SK-N-SH (cell line): ENCODE measurements around the gene PHF14. TPM values are rescaled to one million over a fixed set of nuclear protein-coding genes. Genes with fewer than 3 reads are reported as not detected.

Experiments
- CTCF ChIA-PET: fragments of 300-600, 350-600 bp; formaldehyde crosslinking; extraction: SDS; loops from one replicate; lab custom pipeline; 2021; lab: Yijun Ruan, JAX
- POLR2A ChIA-PET: fragments of 350-600 bp; sonication (Branson Sonifier 250); formaldehyde crosslinking; extraction: SDS; loops from one replicate; lab custom pipeline; 2020; ENCODE audit warnings: antibody characterized with exemption, inconsistent platforms; lab: Yijun Ruan, JAX
- DNase-seq: peaks from one replicate; pipeline ENCODE4 v3.0.0; 2012
- H2AFZ ChIP-seq: fragments of 200-600 bp; sonication (generic); 2 replicates; pipeline ENCODE4 v1.8.1; 2016; ENCODE audit warnings: antibody characterized with exemption, mild to moderate bottlenecking, low read depth
- H3F3A ChIP-seq: fragments of 200-600 bp; sonication (generic); replicated peaks from 2 replicates; pipeline ENCODE3; 2016; ENCODE audit warnings: antibody characterized with exemption, mild to moderate bottlenecking; ENCODE audit not compliant: insufficient read depth
- H3K27ac ChIP-seq, 2 experiments: fragments of 200-500 bp in 1 of 2; fragments of 200-600 bp in 1 of 2; sonication (Bioruptor generic) in 1 of 2; sonication (generic), shearing (Covaris generic) in 1 of 2; 2 replicates each; pipeline versions ENCODE4 v1.5.1 to v1.6.1; 2014 to 2016; ENCODE audit warnings: low read depth in 2 of 2, inconsistent platforms in 1 of 2, low read length in 1 of 2, mild to moderate bottlenecking in 1 of 2, mixed read lengths in 1 of 2
- H3K27me3 ChIP-seq: fragments of 200-600 bp; sonication (generic), shearing (Covaris generic); 2 replicates; pipeline ENCODE4 v1.6.1; 2016; ENCODE audit warnings: mixed run types; ENCODE audit not compliant: insufficient read depth
- H3K36me3 ChIP-seq, 2 experiments: fragments of 200-500 bp in 1 of 2; fragments of 200-600 bp in 1 of 2; sonication (Bioruptor generic) in 1 of 2; sonication (generic) in 1 of 2; replicated peaks in 1 of 2; 2 replicates each; pipeline versions ENCODE3 to v1.5.1; 2014 to 2016; ENCODE audit warnings: low read length in 1 of 2, mild to moderate bottlenecking in 1 of 2; ENCODE audit not compliant: insufficient read depth in 2 of 2, control insufficient read depth in 1 of 2
- H3K4me1 ChIP-seq, 2 experiments: fragments of 200-500 bp in 1 of 2; fragments of 200-600 bp in 1 of 2; sonication (Bioruptor generic) in 1 of 2; sonication (generic), shearing (Covaris generic) in 1 of 2; 2 replicates each; pipeline versions ENCODE4 v1.5.1 to v1.6.1; 2014 to 2016; ENCODE audit warnings: low read depth in 1 of 2, low read length in 1 of 2, mixed run types in 1 of 2; ENCODE audit not compliant: insufficient read depth in 2 of 2, control insufficient read depth in 1 of 2
- H3K4me2 ChIP-seq: fragments of 200-600 bp; sonication (generic), shearing (Covaris generic); 2 replicates; pipeline ENCODE4 v1.6.1; 2017; ENCODE audit warnings: mixed run types
- H3K4me3 ChIP-seq, 2 experiments: fragments of 200-500 bp in 1 of 2; fragments of 200-600 bp in 1 of 2; sonication (Bioruptor generic) in 1 of 2; sonication (generic), shearing (Covaris generic) in 1 of 2; 2 replicates each; pipeline versions ENCODE4 v1.5.1 to v1.8.1; 2014 to 2016; ENCODE audit warnings: low read depth in 2 of 2, inconsistent platforms in 1 of 2, low read length in 1 of 2, mild to moderate bottlenecking in 1 of 2, mixed read lengths in 1 of 2, moderate library complexity in 1 of 2
- H3K79me2 ChIP-seq: fragments of 200-600 bp; sonication (generic); 2 replicates; pipeline ENCODE4 v1.8.1; 2017; ENCODE audit warnings: mild to moderate bottlenecking; ENCODE audit not compliant: insufficient read depth
- H3K9ac ChIP-seq: fragments of 200-600 bp; sonication (generic); 2 replicates; pipeline ENCODE4 v1.6.1; 2017; ENCODE audit warnings: mixed run types
- H3K9me2 ChIP-seq: fragments of 200-600 bp; sonication (generic); 2 replicates; pipeline ENCODE4 v1.6.1; 2017; ENCODE audit warnings: mixed run types
- H3K9me3 ChIP-seq: fragments of 200-600 bp; sonication (generic); 2 replicates; pipeline ENCODE4 v1.6.1; 2017; ENCODE audit warnings: mixed run types, mild to moderate bottlenecking, moderate library complexity
- H4K20me1 ChIP-seq: fragments of 200-600 bp; sonication (generic); 2 replicates; pipeline ENCODE4 v1.6.1; 2017; ENCODE audit warnings: mild to moderate bottlenecking, mixed run types; ENCODE audit not compliant: insufficient read depth
- EP300 ChIP-seq, 2 experiments: IDR thresholded peaks; 2 replicates each; pipeline versions ENCODE4 v1.4.0 to v1.6.1; 2012; ENCODE audit warnings: borderline replicate concordance in 1 of 2, low read depth in 1 of 2, low read length in 1 of 2
- EZH2phosphoT487 ChIP-seq: fragments of 200-600 bp; sonication (generic); IDR thresholded peaks from 2 replicates; pipeline ENCODE4 v1.6.1; 2017; ENCODE audit warnings: low read depth, mixed run types, mild to moderate bottlenecking, antibody characterized with exemption, moderate library complexity, borderline replicate concordance
- FOSL2 ChIP-seq: IDR thresholded peaks from 2 replicates; pipeline ENCODE4 v1.4.0; 2012; ENCODE audit warnings: low read depth, mild to moderate bottlenecking, moderate library complexity, borderline replicate concordance
- FOXJ3 ChIP-seq: sonication (generic); formaldehyde crosslinking; IDR thresholded peaks from 2 replicates; pipeline ENCODE4 v1.5.1; 2020; ENCODE audit warnings: mild to moderate bottlenecking, missing genetic modification reagents
- MXI1 ChIP-seq: IDR thresholded peaks from 2 replicates; pipeline ENCODE4 v1.6.1; 2012; ENCODE audit warnings: mild to moderate bottlenecking, low read depth, low read length, improper control_type of control experiment
- RAD21 ChIP-seq: IDR thresholded peaks from 2 replicates; pipeline ENCODE4 v1.6.1; 2012; ENCODE audit warnings: mild to moderate bottlenecking, low read length
- TAF1 ChIP-seq: IDR thresholded peaks from 2 replicates; pipeline ENCODE4 v1.6.1; 2012; ENCODE audit warnings: low read depth, mild to moderate bottlenecking, low read length, moderate library complexity, borderline replicate concordance
- USF2 ChIP-seq: fragments of 150-350 bp; IDR thresholded peaks from 2 replicates; pipeline ENCODE4 v1.6.1; 2017; ENCODE audit warnings: antibody characterized with exemption, low read length, low read depth, borderline replicate concordance
- WGBS: methylation state at CpG from one replicate; pipeline ENCODE4 v1.1.6; 2017; ENCODE audit warnings: low lambda C conversion rate; 5-methylcytosine and 5-hydroxymethylcytosine counted together
- polyA plus RNA-seq, 3 experiments: library from polyadenylated mRNA; depleted of rRNA; stranded (reverse); fragments of >200 nt; gene quantifications; 2 replicates each; pipeline ENCODE4 v1.2.3, GENCODE V29; 2012
- TF ChIP-seq, protein P1 (sequence below): IDR thresholded peaks from 2 replicates; pipeline ENCODE4 v1.4.0; 2012; ENCODE audit warnings: low read depth

Gene PHF14
- polyA plus RNA-seq, 1 of the 3 experiments (the other 2 are of a cell fraction) = 19.2 TPM

DNA sequence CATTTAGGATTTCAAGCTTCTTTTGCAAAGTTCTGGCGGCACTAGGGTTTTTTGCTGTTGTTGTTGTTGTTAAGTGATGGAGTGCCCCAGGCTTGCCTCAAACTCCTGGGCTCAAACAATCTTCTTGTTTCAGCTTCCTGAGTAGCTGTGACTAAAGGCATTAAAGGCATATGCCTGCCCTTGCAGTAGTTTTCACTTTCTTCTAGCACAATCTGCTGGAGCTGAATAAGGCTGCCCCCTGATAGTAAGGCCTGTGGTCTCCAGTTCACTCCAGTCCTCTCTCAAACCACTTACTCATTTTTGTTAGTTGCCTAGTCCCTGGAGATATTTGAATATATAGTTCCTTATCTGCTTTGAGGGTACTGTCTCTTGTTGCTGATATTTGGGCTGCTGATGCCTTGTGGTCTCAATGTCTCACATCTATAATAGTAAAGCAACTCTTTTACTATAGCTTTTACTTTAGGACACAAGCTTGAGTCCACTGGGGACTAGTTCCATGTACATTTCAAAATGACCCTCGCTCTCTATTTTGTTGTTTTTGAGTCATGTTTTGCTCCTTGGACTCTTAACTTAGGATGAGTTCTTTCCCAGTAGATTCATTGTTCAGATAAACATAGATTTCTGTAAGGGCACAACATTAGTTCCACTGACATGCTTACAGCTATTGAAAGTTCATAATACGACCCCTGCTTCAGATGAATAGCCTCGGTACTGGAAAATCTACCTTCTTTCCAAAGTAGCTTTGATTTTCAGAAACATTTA is 25.5 kb downstream of the PHF14 start:
- ChIA-PET POLR2A (interaction anchor here (0.9 to 1.2 kb wide), 2 partner anchors 10 to 25 kb away, joined by 3 read pairs; no protein-coding TSS in a partner anchor), CTCF (interaction anchor here (0.6 to 1.5 kb wide), 4 partner anchors 18 to 212 kb away, joined by 3 to 6 read pairs (median 4); no protein-coding TSS in a partner anchor)
- Histone ChIP-seq H3K36me3 (peaks cover 24 to 33% of the 10 kb centered on the region in 2 experiments), H3K4me1 (0 out of 4 replicates have a peak, but pooled peaks cover 0 to 4% of the 10 kb centered on the region in 2 experiments), H3K9me2 (no peaks in the 10 kb centered on the region), H3K79me2 (peaks cover 49% of the 10 kb centered on the region), H3K4me2 (no peak overlapping the region), H3K27ac (no peak overlapping the region; a peak in 2 of 4 replicates), H3K27me3 (no peaks in the 10 kb centered on the region), H4K20me1 (peaks cover 24% of the 10 kb centered on the region; the same call in 1 of the 2 replicates), H3K9ac (no peak overlapping the region), H3K4me3 (no peak overlapping the region), H2AFZ (no peak overlapping the region), H3K9me3 (no peaks in the 10 kb centered on the region), H3F3A (peaks cover 10% of the 10 kb centered on the region)
- no peak for TF ChIP-seq EZH2phosphoT487
- no peak for TF ChIP-seq EP300 (IDR thresholded peaks at IDR 0.05; ENCODE audit: borderline replicate concordance in 1 of 2, low read depth in 1 of 2, low read length in 1 of 2)
- no peak for TF ChIP-seq USF2
- WGBS = 94% methylated on average over 4 of the region's 4 CpGs
- DNase-seq = no peak

DNA sequence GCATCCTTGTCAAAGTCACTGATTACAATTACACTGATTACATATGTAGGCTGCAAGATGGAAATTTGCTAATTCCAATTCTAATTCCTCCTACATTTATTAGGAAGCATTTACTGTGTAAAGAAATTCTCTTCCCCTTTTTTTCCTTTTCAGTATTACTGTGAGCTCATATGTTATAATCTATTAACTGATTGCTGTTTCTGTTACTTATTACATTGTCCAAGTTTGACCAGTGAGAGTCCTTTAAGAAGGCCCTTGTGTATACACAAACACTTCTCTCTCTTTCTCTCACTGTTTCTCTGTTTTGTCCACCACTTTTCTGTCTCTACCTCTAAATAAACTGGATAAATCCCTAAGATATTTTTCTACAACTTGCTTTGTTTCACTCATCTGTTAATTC is 31.5 kb downstream of the PHF14 start:
- TF ChIP-seq TAF1 (no peak), FOXJ3 (CRISPR knock-in tag) (no peak), MXI1 (no peak), FOSL2 (no peak), RAD21 (no peak)
- TF ChIP-seq, protein P1, sequence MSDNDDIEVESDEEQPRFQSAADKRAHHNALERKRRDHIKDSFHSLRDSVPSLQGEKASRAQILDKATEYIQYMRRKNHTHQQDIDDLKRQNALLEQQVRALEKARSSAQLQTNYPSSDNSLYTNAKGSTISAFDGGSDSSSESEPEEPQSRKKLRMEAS = no peak
- TF ChIP-seq, all 33 proteins: peak for 0
- no peak for DNase-seq
- Histone ChIP-seq H3K4me3 (no peak overlapping the region), H3K9me2 (no peaks in the 10 kb centered on the region), H3K79me2 (peaks cover 61% of the 10 kb centered on the region), H3K4me1 (no peaks in the 10 kb centered on the region; a peak in 1 of 4 replicates), H3K27ac (no peak overlapping the region), H3K27me3 (no peaks in the 10 kb centered on the region), H3K4me2 (no peak overlapping the region), H2AFZ (no peak overlapping the region), H3F3A (peaks cover 3% of the 10 kb centered on the region), H4K20me1 (peaks cover 4% of the 10 kb centered on the region; the same call in 1 of the 2 replicates), H3K9me3 (no peaks in the 10 kb centered on the region), H3K9ac (no peak overlapping the region), H3K36me3 (peaks cover 19 to 20% of the 10 kb centered on the region in 2 experiments)
- ChIA-PET POLR2A (no interaction called here), CTCF (no interaction called here)
